ENCODE measurements around the gene M1AP.

M1AP gene

DNA sequence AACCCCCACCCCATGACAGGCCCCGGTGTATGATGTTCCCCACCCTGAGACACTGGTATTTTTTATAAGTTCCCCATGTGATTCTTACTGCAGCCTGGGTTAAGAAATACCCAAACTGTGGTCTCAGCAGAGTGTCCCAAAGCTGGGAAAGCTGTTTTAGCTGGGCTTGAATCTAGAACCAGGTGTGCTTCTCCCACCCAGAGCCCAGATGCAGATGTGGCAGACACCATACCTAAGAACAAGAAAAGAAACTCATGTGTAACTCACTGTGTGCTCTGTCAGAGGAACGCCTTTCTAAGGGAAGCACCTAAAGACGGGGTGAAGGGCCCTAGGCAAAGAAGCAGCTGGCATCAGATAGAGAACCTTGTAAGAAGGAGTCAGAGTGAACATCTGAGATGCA lies 69.7 kb downstream of the M1AP start:
- Histone ChIP-seq H3K9me3 (replicated peaks in 1 of 11) (peaks cover 0 to 2% (median 0%) of the 10 kb centered on the region in 11 experiments; a peak in 3 of 22 replicates), H3K4me3 (no peak overlapping the region), H3K4me1 (peaks cover 30 to 78% (median 55%) of the 10 kb centered on the region in 10 experiments), H3K4me2 (peak overlapping the region in 5 of 11 experiments; percentile 51 to 90 (median 85); a peak in 10 of 22 replicates), H3K27me3 (no peaks in the 10 kb centered on the region), H3K9ac (no peak overlapping the region), H3K36me3 (no peaks in the 10 kb centered on the region), H3K27ac (peak overlapping the region in 6 of 11 experiments; percentile 34 to 95 (median 48); a peak in 8 of 22 replicates), H4K20me1 (no peaks in the 10 kb centered on the region)
- no peak for TF ChIP-seq Cebpa-rat (IDR thresholded peaks at IDR 0.05)

GRCh38 chr2:74577448-74577847 lies 70.7 kb downstream of the M1AP start:
- H3K4me1 ChIP-seq, result peaks cover 34 to 80% (median 60%) of the 10 kb centered on the region in 10 experiments
- no peaks in the 10 kb centered on the region for H4K20me1 ChIP-seq
- H3K4me3 ChIP-seq, result peak overlapping the region in 3 of 10 experiments; percentile 13 to 36 (median 14); a peak in 4 of 20 replicates
- no peak for TF ChIP-seq Cebpa-rat (IDR thresholded peaks at IDR 0.05)
- H3K36me3 ChIP-seq, result no peaks in the 10 kb centered on the region
- H3K9ac ChIP-seq, result peak overlapping the region in 10 of 11 experiments; percentile 51 to 80 (median 76); a peak in 19 of 22 replicates
- peak overlapping the region; percentile 39 to 90 (median 77) for H3K4me2 ChIP-seq
- peak overlapping the region; percentile 61 to 95 (median 87); a peak in 21 of 22 replicates for H3K27ac ChIP-seq
- no peaks in the 10 kb centered on the region for H3K27me3 ChIP-seq
- H3K9me3 ChIP-seq (replicated peaks in 1 of 11), result peaks cover 0 to 9% (median 0%) of the 10 kb centered on the region in 11 experiments; a peak in 6 of 22 replicates

DNA sequence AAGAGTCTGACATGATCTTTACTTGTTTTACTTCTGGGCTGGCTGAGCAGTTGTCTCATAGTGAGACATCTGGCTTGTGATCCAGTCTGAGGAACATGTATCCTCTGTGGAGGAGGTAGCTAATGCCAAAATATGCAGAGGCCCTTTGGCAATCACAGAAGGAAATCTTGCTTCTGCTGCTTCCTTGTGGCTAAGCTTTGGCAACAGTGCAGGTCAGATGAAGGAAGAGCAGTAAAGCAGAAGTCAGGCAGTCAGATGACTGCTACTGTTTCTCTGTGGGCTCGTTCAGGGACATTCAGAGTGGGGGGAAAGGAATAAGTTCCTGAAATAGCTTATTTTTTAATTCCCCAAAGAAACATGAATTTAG lies 71.3 kb downstream of the M1AP start:
- peak; percentile 77 to 98 (median 97) for TF ChIP-seq Cebpa-rat (IDR thresholded peaks at IDR 0.05)
- peak overlapping the region in 10 of 11 experiments; percentile 51 to 80 (median 76); a peak in 20 of 22 replicates for H3K9ac ChIP-seq
- H3K4me3 ChIP-seq, result peak overlapping the region in 3 of 10 experiments; percentile 13 to 36 (median 14); a peak in 3 of 20 replicates
- H3K9me3 ChIP-seq (replicated peaks in 1 of 11), result peaks cover 0 to 9% (median 0%) of the 10 kb centered on the region in 11 experiments; a peak in 6 of 22 replicates
- no peaks in the 10 kb centered on the region for H3K27me3 ChIP-seq
- H4K20me1 ChIP-seq, result no peaks in the 10 kb centered on the region
- peak overlapping the region; percentile 61 to 95 (median 87) for H3K27ac ChIP-seq
- H3K4me2 ChIP-seq, result peak overlapping the region; percentile 39 to 90 (median 77)
- H3K36me3 ChIP-seq, result no peaks in the 10 kb centered on the region
- peaks cover 34 to 80% (median 66%) of the 10 kb centered on the region in 10 experiments for H3K4me1 ChIP-seq

GRCh38 chr2:74576211-74576862 lies 71.8 kb downstream of the M1AP start:
- no peak overlapping the region for H3K4me3 ChIP-seq
- peak overlapping the region; percentile 61 to 95 (median 87) for H3K27ac ChIP-seq
- H3K9ac ChIP-seq, result peak overlapping the region in 10 of 11 experiments; percentile 51 to 79 (median 76); a peak in 20 of 22 replicates
- peaks cover 0 to 9% (median 0%) of the 10 kb centered on the region in 11 experiments; a peak in 6 of 22 replicates for H3K9me3 ChIP-seq (replicated peaks in 1 of 11)
- H3K4me1 ChIP-seq, result peaks cover 37 to 85% (median 71%) of the 10 kb centered on the region in 10 experiments
- no peaks in the 10 kb centered on the region for H4K20me1 ChIP-seq
- TF ChIP-seq Cebpa-rat (IDR thresholded peaks at IDR 0.05), result no peak
- peak overlapping the region; percentile 39 to 90 (median 77) for H3K4me2 ChIP-seq
- no peaks in the 10 kb centered on the region for H3K36me3 ChIP-seq
- no peaks in the 10 kb centered on the region for H3K27me3 ChIP-seq

DNA sequence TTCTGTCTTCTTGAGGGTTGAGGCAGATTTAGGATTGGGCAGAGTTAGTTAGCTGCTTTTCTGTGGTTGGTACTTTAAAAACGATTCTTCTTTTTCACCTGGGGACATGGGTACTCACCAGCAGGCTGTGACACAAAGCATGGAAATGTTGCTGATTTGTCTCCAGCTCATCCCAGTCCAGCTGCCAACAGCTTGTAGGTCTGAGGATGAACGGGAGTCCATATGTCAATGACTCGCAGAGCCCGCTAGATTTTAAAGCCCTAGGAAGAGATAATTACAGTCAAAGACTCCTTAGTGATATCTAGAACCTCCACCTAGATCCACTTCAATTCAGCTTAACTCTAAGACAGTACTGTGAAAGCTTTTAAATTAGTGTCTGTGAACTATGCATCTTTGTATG lies 72.8 kb downstream of the M1AP start:
- Histone ChIP-seq H4K20me1 (no peaks in the 10 kb centered on the region), H3K36me3 (no peaks in the 10 kb centered on the region), H3K27me3 (no peaks in the 10 kb centered on the region), H3K4me3 (no peak overlapping the region), H3K4me1 (peaks cover 44 to 95% (median 78%) of the 10 kb centered on the region in 10 experiments), H3K27ac (peak overlapping the region in 9 of 11 experiments; percentile 12 to 95 (median 89); a peak in 17 of 22 replicates), H3K4me2 (peak overlapping the region in 8 of 11 experiments; percentile 63 to 90 (median 82); a peak in 15 of 22 replicates), H3K9ac (peak overlapping the region in 3 of 11 experiments; percentile 75 to 79 (median 79); a peak in 3 of 22 replicates), H3K9me3 (replicated peaks in 1 of 11) (peaks cover 0 to 9% (median 0%) of the 10 kb centered on the region in 11 experiments; a peak in 6 of 22 replicates)
- TF ChIP-seq Cebpa-rat (IDR thresholded peaks at IDR 0.05), result no peak

- Histone ChIP-seq H3K4me1 (peaks cover 44 to 100% (median 78%) of the 10 kb centered on the region in 10 experiments), H4K20me1 (no peaks in the 10 kb centered on the region)
Measured at GRCh38 chr2:74573747-74574562, 74.2 kb downstream of the M1AP start.

DNA sequence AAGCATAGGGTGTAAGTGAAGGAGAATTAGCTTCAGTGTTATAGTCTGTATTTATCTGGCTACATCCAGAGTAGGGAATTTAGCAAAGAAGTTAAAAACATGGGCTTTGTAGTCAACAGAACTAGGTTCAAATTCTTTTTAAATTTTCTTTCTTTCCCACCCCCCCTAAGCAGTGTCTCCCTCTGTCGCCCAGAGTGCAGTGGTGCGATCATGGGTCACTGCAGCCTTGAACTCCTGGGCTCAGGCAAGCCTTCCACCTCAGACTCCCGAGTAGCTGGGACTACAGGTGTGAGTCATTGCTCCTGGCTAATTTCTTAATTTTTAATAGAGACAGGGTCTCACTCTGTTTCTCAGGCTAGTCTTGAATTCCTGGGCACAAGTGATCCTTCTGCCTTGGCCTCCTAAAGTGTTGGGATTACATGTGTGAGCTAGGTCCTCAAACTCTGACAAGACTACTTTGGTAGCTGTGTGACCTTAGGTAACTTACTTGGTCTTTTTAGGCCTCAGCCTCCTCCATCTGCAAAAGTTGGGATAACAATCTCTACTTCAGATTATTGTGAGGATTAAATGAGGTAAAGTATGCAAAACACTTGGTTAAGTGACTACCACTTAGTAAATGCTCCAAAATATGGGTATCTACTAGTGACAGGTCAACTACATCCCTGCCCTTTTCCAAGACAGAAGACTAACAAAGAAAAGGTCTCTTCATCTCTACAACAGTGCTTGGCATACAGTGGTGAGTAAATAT lies 75.8 kb downstream of the M1AP start:
- Histone ChIP-seq H3K27ac (peak overlapping the region in 8 of 11 experiments; percentile 85 to 95 (median 90); a peak in 13 of 22 replicates), H3K4me3 (no peak overlapping the region), H3K36me3 (no peaks in the 10 kb centered on the region), H3K4me1 (peaks cover 37 to 100% (median 72%) of the 10 kb centered on the region in 10 experiments), H4K20me1 (no peaks in the 10 kb centered on the region), H3K9me3 (replicated peaks in 1 of 11) (peaks cover 0 to 9% (median 0%) of the 10 kb centered on the region in 11 experiments; a peak in 6 of 22 replicates), H3K4me2 (peak overlapping the region in 5 of 11 experiments; percentile 73 to 90 (median 85); a peak in 10 of 22 replicates), H3K27me3 (no peaks in the 10 kb centered on the region), H3K9ac (no peak overlapping the region)
- TF ChIP-seq Cebpa-rat (IDR thresholded peaks at IDR 0.05), result no peak

More at GRCh38 chr2:74573747-74574562, 74.2 kb downstream of the M1AP start:
- H3K9me3 ChIP-seq (replicated peaks in 1 of 11), result peaks cover 0 to 9% (median 0%) of the 10 kb centered on the region in 11 experiments; a peak in 6 of 22 replicates
- peak overlapping the region in 9 of 11 experiments; percentile 4 to 59 (median 39); a peak in 13 of 22 replicates for H3K9ac ChIP-seq
- H3K27ac ChIP-seq, result peak overlapping the region; percentile 40 to 95 (median 87); a peak in 21 of 22 replicates
- peak overlapping the region in 4 of 10 experiments; percentile 8 to 27 (median 22); a peak in 8 of 20 replicates for H3K4me3 ChIP-seq
- no peaks in the 10 kb centered on the region for H3K36me3 ChIP-seq
- peak overlapping the region; percentile 44 to 90 (median 77) for H3K4me2 ChIP-seq
- H3K27me3 ChIP-seq, result no peaks in the 10 kb centered on the region
- TF ChIP-seq Cebpa-rat (IDR thresholded peaks at IDR 0.05), result no peak

DNA sequence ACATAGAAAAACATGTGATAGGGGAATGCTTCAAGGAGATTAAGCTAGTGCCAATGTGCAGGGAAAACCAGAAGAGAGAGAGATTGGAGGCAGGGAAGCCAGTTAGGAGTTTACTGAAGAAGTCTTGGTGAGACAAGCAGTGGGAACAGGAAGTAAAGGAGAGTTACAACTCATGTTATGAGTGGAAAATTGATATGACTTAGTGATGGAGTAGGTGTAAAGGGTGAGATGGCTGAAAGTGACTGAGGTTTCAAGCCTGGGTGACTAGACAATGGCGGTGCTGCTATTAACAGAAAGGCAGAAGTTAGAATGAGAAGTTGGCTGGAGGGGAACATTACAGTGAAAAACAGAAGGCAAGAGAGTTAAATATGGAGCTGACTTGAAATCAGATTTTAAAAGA lies 77.1 kb downstream of the M1AP start:
- Histone ChIP-seq H3K9ac (0 out of 22 replicates have a peak overlapping the region, but pooled peaks of 1 of the 11 experiments have one; percentile 2), H3K4me1 (peaks cover 27 to 100% (median 67%) of the 10 kb centered on the region in 10 experiments), H3K27me3 (no peaks in the 10 kb centered on the region), H3K27ac (peak overlapping the region in 7 of 11 experiments; percentile 13 to 93 (median 89); a peak in 11 of 22 replicates), H4K20me1 (no peaks in the 10 kb centered on the region), H3K36me3 (no peaks in the 10 kb centered on the region), H3K4me3 (no peak overlapping the region), H3K9me3 (replicated peaks in 1 of 11) (peaks cover 0 to 9% (median 0%) of the 10 kb centered on the region in 11 experiments; a peak in 6 of 22 replicates), H3K4me2 (peak overlapping the region; percentile 14 to 90 (median 45); a peak in 21 of 22 replicates)
- no peak for TF ChIP-seq Cebpa-rat (IDR thresholded peaks at IDR 0.05)
